D721Med (cell line): Measurements from ENCODE around the gene IL18.
A peak's percentile ranks its signal among the peaks of the same experiment; 100 is the strongest.
"Not testable (repeated sequence)": the region's sequence is repeated elsewhere in the genome, so short reads cannot be mapped to it uniquely, and the experiment has no call there.

Source experiments
- DNase-seq: peaks from one replicate; pipeline ENCODE4 v3.0.0; 2011; ENCODE audit warnings: low spot score; ENCODE audit not compliant: insufficient read length
- FAIRE-seq: peaks from 2 replicates; lab custom pipeline; 2011; peaks lifted over from hg19 to GRCh38; lab: Jason Lieb, UNC
- TF ChIP-seq, protein P1 (sequence below): IDR thresholded peaks from 2 replicates; pipeline ENCODE4 v1.5.1; 2012; ENCODE audit warnings: mild to moderate bottlenecking, control low read depth; ENCODE audit not compliant: insufficient read depth; ENCODE audit errors: missing control alignments

Gene IL18

GRCh38 chr11:112196519-112197087, 32.7 kb upstream of the IL18 start:
- FAIRE-seq (no peak), DNase-seq (no peak)
- TF ChIP-seq, protein P1, sequence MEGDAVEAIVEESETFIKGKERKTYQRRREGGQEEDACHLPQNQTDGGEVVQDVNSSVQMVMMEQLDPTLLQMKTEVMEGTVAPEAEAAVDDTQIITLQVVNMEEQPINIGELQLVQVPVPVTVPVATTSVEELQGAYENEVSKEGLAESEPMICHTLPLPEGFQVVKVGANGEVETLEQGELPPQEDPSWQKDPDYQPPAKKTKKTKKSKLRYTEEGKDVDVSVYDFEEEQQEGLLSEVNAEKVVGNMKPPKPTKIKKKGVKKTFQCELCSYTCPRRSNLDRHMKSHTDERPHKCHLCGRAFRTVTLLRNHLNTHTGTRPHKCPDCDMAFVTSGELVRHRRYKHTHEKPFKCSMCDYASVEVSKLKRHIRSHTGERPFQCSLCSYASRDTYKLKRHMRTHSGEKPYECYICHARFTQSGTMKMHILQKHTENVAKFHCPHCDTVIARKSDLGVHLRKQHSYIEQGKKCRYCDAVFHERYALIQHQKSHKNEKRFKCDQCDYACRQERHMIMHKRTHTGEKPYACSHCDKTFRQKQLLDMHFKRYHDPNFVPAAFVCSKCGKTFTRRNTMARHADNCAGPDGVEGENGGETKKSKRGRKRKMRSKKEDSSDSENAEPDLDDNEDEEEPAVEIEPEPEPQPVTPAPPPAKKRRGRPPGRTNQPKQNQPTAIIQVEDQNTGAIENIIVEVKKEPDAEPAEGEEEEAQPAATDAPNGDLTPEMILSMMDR = no peak

DNA sequence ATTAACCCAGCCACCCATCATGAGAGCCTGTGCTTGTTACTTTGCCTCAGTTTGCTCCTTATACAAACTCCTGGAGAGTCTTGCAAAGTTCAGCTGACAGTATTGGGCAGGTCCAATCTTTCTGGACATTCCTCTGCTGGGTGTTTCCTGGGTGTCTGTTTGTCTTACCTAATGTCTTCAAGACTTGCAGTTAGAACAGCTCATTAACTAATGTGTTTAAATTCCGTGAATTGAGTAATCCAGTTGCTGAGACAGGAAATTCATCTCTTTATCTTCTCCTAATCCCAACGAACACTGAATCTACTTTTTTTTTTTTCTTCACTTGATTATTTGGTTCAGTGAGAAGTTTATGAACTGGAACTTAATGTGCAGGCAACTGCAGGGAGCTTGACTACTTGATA, 32.1 kb upstream of the IL18 start:
- DNase-seq (no peak), FAIRE-seq (peak; percentile 44)
- TF ChIP-seq, protein P1 = no peak

GRCh38 chr11:112195113-112195512, 31.2 kb upstream of the IL18 start:
- DNase-seq, FAIRE-seq: not testable (repeated sequence)

DNA sequence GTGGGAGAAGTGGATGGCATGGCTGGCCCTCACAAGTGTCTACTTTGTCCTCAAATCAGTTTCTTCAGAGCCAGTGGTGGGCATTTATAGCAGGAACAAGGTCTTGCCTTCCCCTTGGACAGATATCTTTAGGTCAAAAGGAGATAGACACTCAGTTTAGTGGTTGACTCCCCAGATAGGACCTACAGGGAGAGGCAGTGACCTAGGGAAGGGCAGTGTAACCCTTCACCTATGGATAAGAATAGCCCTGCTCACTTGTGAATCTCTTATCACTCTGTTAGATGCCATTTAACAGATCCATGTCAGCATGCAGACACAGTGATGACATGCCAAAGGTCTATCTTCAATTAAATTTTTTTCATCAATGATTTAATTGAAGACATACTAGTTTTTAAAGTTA, 22.4 kb upstream of the IL18 start:
- FAIRE-seq = no peak
- DNase-seq = no peak
- TF ChIP-seq, protein P1 = no peak

DNA sequence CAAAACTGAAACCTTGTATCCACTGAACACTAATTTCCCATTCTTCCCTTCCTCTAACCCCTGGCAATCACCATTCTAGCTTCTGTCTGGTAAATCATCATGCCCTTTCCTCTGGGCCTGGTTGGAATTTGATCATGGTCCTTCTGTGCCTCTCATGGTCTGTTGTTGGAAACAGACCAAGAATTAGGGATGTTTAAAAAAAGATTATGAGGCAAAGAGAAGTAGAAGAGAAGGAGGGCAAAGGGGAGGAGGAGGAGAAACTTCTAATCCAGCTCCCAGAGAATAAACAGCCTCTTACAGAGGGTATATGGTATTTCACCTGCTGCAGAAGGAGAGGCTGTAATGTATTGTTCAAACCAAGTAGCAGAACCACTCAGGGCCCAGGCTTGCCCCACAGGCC, 22.0 kb upstream of the IL18 start:
- TF ChIP-seq, protein P1 = no peak
- DNase-seq (no peak), FAIRE-seq (no peak)

DNA sequence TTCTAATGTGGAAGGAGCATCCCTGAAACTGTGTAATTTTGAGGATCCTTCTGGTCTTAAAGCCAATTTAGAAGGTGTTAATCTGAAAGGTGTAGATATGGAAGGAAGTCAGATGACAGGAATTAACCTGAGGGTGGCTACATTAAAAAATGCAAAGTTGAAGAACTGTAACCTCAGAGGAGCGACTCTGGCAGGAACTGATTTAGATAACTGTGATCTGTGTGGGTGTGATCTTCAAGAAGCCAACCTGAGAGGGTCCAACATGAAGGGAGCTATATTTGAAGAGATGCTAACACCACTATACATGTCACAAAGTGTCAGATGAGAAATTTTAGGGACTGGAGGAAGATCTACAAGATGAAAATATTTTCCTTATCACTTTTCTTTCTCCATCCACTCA, 19.0 kb upstream of the IL18 start:
- TF ChIP-seq, protein P1 = no peak
- no peak for FAIRE-seq
- DNase-seq = no peak

DNA sequence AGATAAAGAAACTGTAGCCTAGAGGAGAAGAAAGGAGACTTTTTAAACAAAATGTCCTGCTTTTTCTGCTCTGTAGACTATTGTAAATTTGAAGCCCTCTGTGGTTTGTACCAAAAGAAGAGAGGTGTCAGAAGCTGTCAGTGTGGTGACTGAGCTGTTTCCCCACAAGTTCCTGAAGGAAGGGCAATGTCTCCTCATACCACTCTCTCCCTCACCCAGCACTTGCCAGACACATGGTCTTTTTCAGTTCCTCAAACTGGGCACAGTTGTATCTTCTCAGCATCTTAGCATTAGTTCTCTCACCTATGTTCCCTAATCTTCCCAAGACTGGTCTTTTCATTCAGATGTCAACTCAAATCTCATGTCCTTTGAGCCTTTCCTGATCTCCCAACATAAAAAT, 15.7 kb upstream of the IL18 start:
- TF ChIP-seq, protein P1 = no peak
- FAIRE-seq = no peak

DNA sequence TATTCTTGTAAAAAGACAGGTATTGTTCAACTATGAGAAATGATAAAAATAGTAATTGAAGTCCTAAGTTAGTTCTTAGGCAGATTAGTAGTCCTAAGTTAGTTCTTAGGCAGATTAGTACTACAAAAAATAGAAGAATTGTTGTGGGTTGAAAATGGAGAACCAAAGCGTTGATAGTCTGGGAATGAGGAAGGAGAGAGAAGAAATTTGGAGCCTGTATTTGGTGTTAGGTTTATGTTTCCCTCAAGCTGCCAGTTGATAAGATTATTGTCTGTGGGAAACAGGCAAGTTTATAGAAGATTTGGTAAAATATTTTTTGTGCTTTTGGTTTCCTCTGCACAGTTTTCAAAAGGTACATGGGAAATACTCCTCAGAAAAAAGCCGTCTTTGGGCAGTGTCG, 15.0 kb upstream of the IL18 start:
- TF ChIP-seq, protein P1 = no peak
- no peak for FAIRE-seq
- DNase-seq = no peak

More for the DNA sequence above, 15.7 kb upstream of the IL18 start:
- no peak for DNase-seq
